ENCODE data around the gene SPPL3.

DNA sequence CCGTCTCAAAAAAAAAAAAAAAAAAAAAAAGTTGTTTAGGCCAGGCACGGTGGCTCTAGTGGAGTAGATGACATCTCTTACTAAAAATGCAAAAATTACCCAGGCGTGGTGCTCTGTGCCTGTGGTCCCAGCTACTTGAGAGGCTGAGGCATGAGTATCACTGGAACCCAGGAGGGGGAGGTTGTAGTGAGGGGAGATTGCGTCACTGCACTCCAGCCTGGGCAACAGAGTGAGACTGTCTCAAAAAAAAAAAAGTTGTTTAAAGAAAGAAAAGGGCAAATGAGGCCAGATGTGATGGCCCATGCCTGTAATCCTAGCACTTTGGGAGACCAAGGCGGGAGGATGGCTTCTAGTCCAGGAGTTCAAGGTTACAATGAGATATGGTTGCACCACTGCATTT lies 36.6 kb upstream of the SPPL3 start:
- TF ChIP-seq, protein P1, sequence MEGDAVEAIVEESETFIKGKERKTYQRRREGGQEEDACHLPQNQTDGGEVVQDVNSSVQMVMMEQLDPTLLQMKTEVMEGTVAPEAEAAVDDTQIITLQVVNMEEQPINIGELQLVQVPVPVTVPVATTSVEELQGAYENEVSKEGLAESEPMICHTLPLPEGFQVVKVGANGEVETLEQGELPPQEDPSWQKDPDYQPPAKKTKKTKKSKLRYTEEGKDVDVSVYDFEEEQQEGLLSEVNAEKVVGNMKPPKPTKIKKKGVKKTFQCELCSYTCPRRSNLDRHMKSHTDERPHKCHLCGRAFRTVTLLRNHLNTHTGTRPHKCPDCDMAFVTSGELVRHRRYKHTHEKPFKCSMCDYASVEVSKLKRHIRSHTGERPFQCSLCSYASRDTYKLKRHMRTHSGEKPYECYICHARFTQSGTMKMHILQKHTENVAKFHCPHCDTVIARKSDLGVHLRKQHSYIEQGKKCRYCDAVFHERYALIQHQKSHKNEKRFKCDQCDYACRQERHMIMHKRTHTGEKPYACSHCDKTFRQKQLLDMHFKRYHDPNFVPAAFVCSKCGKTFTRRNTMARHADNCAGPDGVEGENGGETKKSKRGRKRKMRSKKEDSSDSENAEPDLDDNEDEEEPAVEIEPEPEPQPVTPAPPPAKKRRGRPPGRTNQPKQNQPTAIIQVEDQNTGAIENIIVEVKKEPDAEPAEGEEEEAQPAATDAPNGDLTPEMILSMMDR (IDR thresholded peaks at IDR 0.05), result no peak
- TF ChIP-seq POLR2AphosphoS5 (IDR thresholded peaks at IDR 0.05; ENCODE audit: low read depth, low read length), result no peak
- TF ChIP-seq SIN3A (IDR thresholded peaks at IDR 0.05; ENCODE audit: borderline replicate concordance, insufficient read depth, low read depth, low read length), result no peak
